Amniotic stem cell (primary cell): ENCODE data around the gene PTPRA.
"Not testable (repeated sequence)": the region's sequence is repeated elsewhere in the genome, so short reads cannot be mapped to it uniquely, and the experiment has no call there.

ENCODE experiments used
- DNase-seq: peaks from one replicate; lab custom pipeline; 2025; lab: John Stamatoyannopoulos, UW

Gene PTPRA

GRCh38 chr20:3074812-3075211, 201.5 kb downstream of the PTPRA start:
- no peak for DNase-seq

GRCh38 chr20:3075315-3075714, 202.0 kb downstream of the PTPRA start:
- not testable (repeated sequence) for DNase-seq

GRCh38 chr20:3077618-3078134, 204.4 kb downstream of the PTPRA start:
- no peak for DNase-seq

- no peak for DNase-seq
Measured at GRCh38 chr20:3080939-3081388, 207.7 kb downstream of the PTPRA start.

- DNase-seq: no peak
Measured at GRCh38 chr20:3081641-3082040, 208.4 kb downstream of the PTPRA start.

GRCh38 chr20:3082306-3082951, 209.1 kb downstream of the PTPRA start:
- no peak for DNase-seq

GRCh38 chr20:3082955-3083952, 210.0 kb downstream of the PTPRA start:
- no peak for DNase-seq

- DNase-seq: no peak
Measured at GRCh38 chr20:3084283-3084985, 211.2 kb downstream of the PTPRA start, which contains the start of gene AVP. TSS of gene AVP (minus strand) at chr20:3084724. CDS start at chr20:3084674, 50 bp downstream.

- DNase-seq: no peak
Measured at GRCh38 chr20:3084986-3085360, 211.7 kb downstream of the PTPRA start.

GRCh38 chr20:3085571-3086072, 212.3 kb downstream of the PTPRA start:
- no peak for DNase-seq

- DNase-seq: no peak
Measured at GRCh38 chr20:3088031-3088430, 214.8 kb downstream of the PTPRA start.
